SK-N-SH (cell line): ENCODE measurements around the gene TMEM187. TPM values are rescaled to one million over a fixed set of nuclear protein-coding genes. Genes with fewer than 3 reads are reported as not detected.

ENCODE experiments used
- CTCF ChIA-PET: fragments of 300-600, 350-600 bp; formaldehyde crosslinking; extraction: SDS; loops from one replicate; lab custom pipeline; 2021; lab: Yijun Ruan, JAX
- POLR2A ChIA-PET: fragments of 350-600 bp; sonication (Branson Sonifier 250); formaldehyde crosslinking; extraction: SDS; loops from one replicate; lab custom pipeline; 2020; ENCODE audit warnings: antibody characterized with exemption, inconsistent platforms; lab: Yijun Ruan, JAX
- DNase-seq: peaks from one replicate; pipeline ENCODE4 v3.0.0; 2012
- H2AFZ ChIP-seq: fragments of 200-600 bp; sonication (generic); 2 replicates; pipeline ENCODE4 v1.8.1; 2016; ENCODE audit warnings: antibody characterized with exemption, mild to moderate bottlenecking, low read depth
- H3F3A ChIP-seq: fragments of 200-600 bp; sonication (generic); replicated peaks from 2 replicates; pipeline ENCODE3; 2016; ENCODE audit warnings: antibody characterized with exemption, mild to moderate bottlenecking; ENCODE audit not compliant: insufficient read depth
- H3K27ac ChIP-seq, 2 experiments: fragments of 200-500 bp in 1 of 2; fragments of 200-600 bp in 1 of 2; sonication (Bioruptor generic) in 1 of 2; sonication (generic), shearing (Covaris generic) in 1 of 2; 2 replicates each; pipeline versions ENCODE4 v1.5.1 to v1.6.1; 2014 to 2016; ENCODE audit warnings: low read depth in 2 of 2, inconsistent platforms in 1 of 2, low read length in 1 of 2, mild to moderate bottlenecking in 1 of 2, mixed read lengths in 1 of 2
- H3K27me3 ChIP-seq: fragments of 200-600 bp; sonication (generic), shearing (Covaris generic); 2 replicates; pipeline ENCODE4 v1.6.1; 2016; ENCODE audit warnings: mixed run types; ENCODE audit not compliant: insufficient read depth
- H3K36me3 ChIP-seq, 2 experiments: fragments of 200-500 bp in 1 of 2; fragments of 200-600 bp in 1 of 2; sonication (Bioruptor generic) in 1 of 2; sonication (generic) in 1 of 2; replicated peaks in 1 of 2; 2 replicates each; pipeline versions ENCODE3 to v1.5.1; 2014 to 2016; ENCODE audit warnings: low read length in 1 of 2, mild to moderate bottlenecking in 1 of 2; ENCODE audit not compliant: insufficient read depth in 2 of 2, control insufficient read depth in 1 of 2
- H3K4me1 ChIP-seq, 2 experiments: fragments of 200-500 bp in 1 of 2; fragments of 200-600 bp in 1 of 2; sonication (Bioruptor generic) in 1 of 2; sonication (generic), shearing (Covaris generic) in 1 of 2; 2 replicates each; pipeline versions ENCODE4 v1.5.1 to v1.6.1; 2014 to 2016; ENCODE audit warnings: low read depth in 1 of 2, low read length in 1 of 2, mixed run types in 1 of 2; ENCODE audit not compliant: insufficient read depth in 2 of 2, control insufficient read depth in 1 of 2
- H3K4me2 ChIP-seq: fragments of 200-600 bp; sonication (generic), shearing (Covaris generic); 2 replicates; pipeline ENCODE4 v1.6.1; 2017; ENCODE audit warnings: mixed run types
- H3K4me3 ChIP-seq, 2 experiments: fragments of 200-500 bp in 1 of 2; fragments of 200-600 bp in 1 of 2; sonication (Bioruptor generic) in 1 of 2; sonication (generic), shearing (Covaris generic) in 1 of 2; 2 replicates each; pipeline versions ENCODE4 v1.5.1 to v1.8.1; 2014 to 2016; ENCODE audit warnings: low read depth in 2 of 2, inconsistent platforms in 1 of 2, low read length in 1 of 2, mild to moderate bottlenecking in 1 of 2, mixed read lengths in 1 of 2, moderate library complexity in 1 of 2
- H3K79me2 ChIP-seq: fragments of 200-600 bp; sonication (generic); 2 replicates; pipeline ENCODE4 v1.8.1; 2017; ENCODE audit warnings: mild to moderate bottlenecking; ENCODE audit not compliant: insufficient read depth
- H3K9ac ChIP-seq: fragments of 200-600 bp; sonication (generic); 2 replicates; pipeline ENCODE4 v1.6.1; 2017; ENCODE audit warnings: mixed run types
- H3K9me2 ChIP-seq: fragments of 200-600 bp; sonication (generic); 2 replicates; pipeline ENCODE4 v1.6.1; 2017; ENCODE audit warnings: mixed run types
- H3K9me3 ChIP-seq: fragments of 200-600 bp; sonication (generic); 2 replicates; pipeline ENCODE4 v1.6.1; 2017; ENCODE audit warnings: mixed run types, mild to moderate bottlenecking, moderate library complexity
- H4K20me1 ChIP-seq: fragments of 200-600 bp; sonication (generic); 2 replicates; pipeline ENCODE4 v1.6.1; 2017; ENCODE audit warnings: mild to moderate bottlenecking, mixed run types; ENCODE audit not compliant: insufficient read depth
- FOXJ3 ChIP-seq: sonication (generic); formaldehyde crosslinking; IDR thresholded peaks from 2 replicates; pipeline ENCODE4 v1.5.1; 2020; ENCODE audit warnings: mild to moderate bottlenecking, missing genetic modification reagents
- FOXM1 ChIP-seq: IDR thresholded peaks from 2 replicates; pipeline ENCODE4 v1.4.0; 2012; ENCODE audit warnings: low read depth, mild to moderate bottlenecking
- GABPA ChIP-seq: IDR thresholded peaks from 2 replicates; pipeline ENCODE4 v1.4.0; 2012; ENCODE audit warnings: low read depth, mild to moderate bottlenecking
- JUND ChIP-seq: IDR thresholded peaks from 2 replicates; pipeline ENCODE4 v1.4.0; 2012
- NFIC ChIP-seq: IDR thresholded peaks from 2 replicates; pipeline ENCODE4 v1.4.0; 2012; ENCODE audit warnings: borderline replicate concordance
- NRF1 ChIP-seq: IDR thresholded peaks from 2 replicates; pipeline ENCODE4 v1.6.1; 2012; ENCODE audit warnings: low read depth, mild to moderate bottlenecking, low read length
- POLR2AphosphoS5 ChIP-seq: IDR thresholded peaks from 2 replicates; pipeline ENCODE4 v1.6.1; 2012; ENCODE audit warnings: low read depth, low read length
- REST ChIP-seq: IDR thresholded peaks from 2 replicates; pipeline ENCODE4 v1.6.1; 2012; ENCODE audit warnings: mild to moderate bottlenecking, low read depth, low read length, moderate library complexity
- SIN3A ChIP-seq: IDR thresholded peaks from 2 replicates; pipeline ENCODE4 v1.6.1; 2012; ENCODE audit warnings: low read depth, mild to moderate bottlenecking, low read length, moderate library complexity, borderline replicate concordance
- SMC3 ChIP-seq: IDR thresholded peaks from 2 replicates; pipeline ENCODE4 v1.6.1; 2012; ENCODE audit warnings: low read depth, low read length, improper control_type of control experiment
- USF1 ChIP-seq: IDR thresholded peaks from 2 replicates; pipeline ENCODE4 v1.4.0; 2012; ENCODE audit warnings: low read depth, borderline replicate concordance
- WGBS: methylation state at CpG from one replicate; pipeline ENCODE4 v1.1.6; 2017; ENCODE audit warnings: low lambda C conversion rate; 5-methylcytosine and 5-hydroxymethylcytosine counted together
- polyA plus RNA-seq, 3 experiments: library from polyadenylated mRNA; depleted of rRNA; stranded (reverse); fragments of >200 nt; gene quantifications; 2 replicates each; pipeline ENCODE4 v1.2.3, GENCODE V29; 2012
- TF ChIP-seq, protein P1 (sequence below): fragments of 200-600 bp; sonication (generic); IDR thresholded peaks from 2 replicates; pipeline ENCODE4 v1.6.1; 2017; ENCODE audit warnings: antibody characterized with exemption, mild to moderate bottlenecking, moderate library complexity

The TMEM187 gene
- polyA plus RNA-seq, 1 of the 3 experiments (the other 2 are of a cell fraction): 10.9 TPM

DNA sequence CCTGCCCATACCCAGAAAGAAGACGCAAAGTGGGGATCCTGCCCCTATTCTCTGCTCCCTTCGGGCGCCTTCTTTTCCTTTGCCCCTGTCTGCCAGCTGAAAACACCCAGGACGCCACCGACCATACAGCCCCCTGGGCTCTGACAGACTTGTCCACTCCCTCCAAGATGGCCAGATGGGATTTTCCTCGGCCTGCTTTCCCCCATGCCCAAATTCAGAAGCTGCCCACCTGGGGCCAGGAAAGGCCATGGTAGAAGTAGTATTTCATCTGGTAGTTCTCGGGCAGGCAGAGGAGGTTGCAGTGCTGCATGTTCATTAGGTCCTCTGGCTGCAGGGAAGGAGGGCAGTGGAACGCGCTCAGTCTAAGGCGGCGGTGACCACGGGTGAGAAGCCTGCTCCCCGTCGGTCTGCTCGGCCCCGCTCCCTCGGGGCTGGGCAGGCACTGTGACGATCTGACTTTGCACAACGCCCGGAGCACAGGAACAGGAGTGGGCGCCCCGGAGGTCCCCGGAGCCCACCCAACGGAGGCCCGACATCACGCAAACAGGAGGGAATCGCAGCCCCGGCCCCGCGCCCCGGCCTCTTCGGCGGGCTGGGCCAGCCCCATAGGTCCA lies 38.3 kb upstream of the TMEM187 start:
- Histone ChIP-seq H4K20me1 (peaks cover 29% of the 10 kb centered on the region), H3K27ac (peak overlapping the region; percentile 25 to 47; a peak in 2 of 4 replicates), H3F3A (peaks cover 2% of the 10 kb centered on the region), H3K4me2 (peak overlapping the region; percentile 98), H3K36me3 (peaks cover 12 to 32% of the 10 kb centered on the region in 2 experiments), H3K79me2 (peaks cover 35% of the 10 kb centered on the region), H3K4me3 (peak overlapping the region; percentile 78 to 89), H3K27me3 (peaks cover 4% of the 10 kb centered on the region; the same call in 1 of the 2 replicates), H3K9me2 (no peaks in the 10 kb centered on the region), H3K4me1 (peaks cover 10 to 19% of the 10 kb centered on the region in 2 experiments; a peak in 2 of 4 replicates), H2AFZ (peak overlapping the region; percentile 51; the same call in 1 of the 2 replicates), H3K9me3 (no peaks in the 10 kb centered on the region), H3K9ac (peak overlapping the region; percentile 84)
- POLR2A ChIA-PET: interaction anchor here (1.0 to 1.4 kb wide), 5 partner anchors 10 to 132 kb away, joined by 3 to 6 read pairs (median 3); no protein-coding TSS in a partner anchor
- TF ChIP-seq, protein P1, sequence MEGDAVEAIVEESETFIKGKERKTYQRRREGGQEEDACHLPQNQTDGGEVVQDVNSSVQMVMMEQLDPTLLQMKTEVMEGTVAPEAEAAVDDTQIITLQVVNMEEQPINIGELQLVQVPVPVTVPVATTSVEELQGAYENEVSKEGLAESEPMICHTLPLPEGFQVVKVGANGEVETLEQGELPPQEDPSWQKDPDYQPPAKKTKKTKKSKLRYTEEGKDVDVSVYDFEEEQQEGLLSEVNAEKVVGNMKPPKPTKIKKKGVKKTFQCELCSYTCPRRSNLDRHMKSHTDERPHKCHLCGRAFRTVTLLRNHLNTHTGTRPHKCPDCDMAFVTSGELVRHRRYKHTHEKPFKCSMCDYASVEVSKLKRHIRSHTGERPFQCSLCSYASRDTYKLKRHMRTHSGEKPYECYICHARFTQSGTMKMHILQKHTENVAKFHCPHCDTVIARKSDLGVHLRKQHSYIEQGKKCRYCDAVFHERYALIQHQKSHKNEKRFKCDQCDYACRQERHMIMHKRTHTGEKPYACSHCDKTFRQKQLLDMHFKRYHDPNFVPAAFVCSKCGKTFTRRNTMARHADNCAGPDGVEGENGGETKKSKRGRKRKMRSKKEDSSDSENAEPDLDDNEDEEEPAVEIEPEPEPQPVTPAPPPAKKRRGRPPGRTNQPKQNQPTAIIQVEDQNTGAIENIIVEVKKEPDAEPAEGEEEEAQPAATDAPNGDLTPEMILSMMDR: no peak
- TF ChIP-seq FOXM1 (no peak), REST (no peak), USF1 (no peak), JUND (no peak), FOXJ3 (no peak)
- CTCF ChIA-PET: interaction anchor here (1.4 to 16.7 kb wide), 4 partner anchors 11 to 170 kb away, joined by 4 to 271 read pairs (median 18); partner anchors contain the start of genes PLXNB3 and RENBP
- no peak for DNase-seq
- 14% methylated on average over 5 of the region's 33 CpGs for WGBS

DNA sequence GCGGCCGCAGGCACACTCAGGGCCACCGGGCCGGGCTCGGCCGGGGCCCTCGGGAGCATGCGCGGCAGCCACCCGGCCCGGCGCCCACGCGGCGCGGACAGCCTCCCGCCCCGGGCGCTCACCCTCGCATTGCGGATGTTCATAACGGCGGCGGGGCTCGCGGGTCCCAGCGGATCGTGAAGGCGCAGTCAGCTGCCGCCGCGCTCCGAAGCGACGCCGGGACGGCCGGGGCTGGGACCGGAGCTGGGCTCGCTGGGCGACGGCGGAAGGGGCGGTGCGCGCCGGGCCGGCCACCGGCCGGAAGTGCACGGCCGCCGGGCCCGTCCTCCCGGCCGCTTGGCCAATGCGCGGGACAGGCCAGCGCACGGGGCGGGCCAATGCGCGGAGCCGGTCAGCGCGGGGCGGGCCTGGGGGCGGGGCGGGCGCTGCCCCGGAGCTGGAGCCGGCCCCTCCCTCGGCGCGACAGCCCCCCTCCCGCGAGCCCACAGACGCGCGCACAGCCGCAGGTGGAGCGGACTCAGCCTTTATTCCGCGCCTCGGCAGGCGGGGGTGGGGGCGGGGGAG lies 37.7 kb upstream of the TMEM187 start, which contains the start of gene NAA10:
Gene NAA10, minus strand, starts transcription at position 276 of the 564 bp plus-strand sequence. Its CDS starts 133 bp downstream, at position 143.
- TF ChIP-seq GABPA: peak; percentile 77
- no peak for TF ChIP-seq NFIC
- TF ChIP-seq SMC3: no peak
- TF ChIP-seq NRF1: peak; percentile 65
- TF ChIP-seq SIN3A: 0 out of 2 replicates have a peak, but pooled peaks have one; percentile 13
- 0 out of 2 replicates have a peak, but pooled peaks have one; percentile 19 for TF ChIP-seq POLR2AphosphoS5
- TF ChIP-seq, all 33 proteins: peak for 4
- DNase-seq: peak; percentile 98
- H3K36me3 ChIP-seq: peaks cover 12 to 28% of the 10 kb centered on the region in 2 experiments
- WGBS: 0% methylated on average over 2 of the region's 87 CpGs
- H3K9ac ChIP-seq: peak within 1 kb of the TSS; percentile 84
- ChIA-PET POLR2A (interaction anchor here (1.0 to 1.4 kb wide), 5 partner anchors 10 to 133 kb away, joined by 3 to 6 read pairs (median 3); no protein-coding TSS in a partner anchor), CTCF (interaction anchor here (1.3 to 16.7 kb wide), 4 partner anchors 11 to 171 kb away, joined by 3 to 271 read pairs (median 18); partner anchors contain the start of genes PLXNB3 and RENBP)
- no peaks in the 10 kb centered on the region for H3K9me2 ChIP-seq
- H3K27me3 ChIP-seq: peaks cover 4% of the 10 kb centered on the region; the same call in 1 of the 2 replicates
- peaks cover 10 to 13% of the 10 kb centered on the region in 2 experiments; a peak in 2 of 4 replicates for H3K4me1 ChIP-seq
- H2AFZ ChIP-seq: peak within 1 kb of the TSS; percentile 86; the same call in 1 of the 2 replicates
- peak within 1 kb of the TSS; percentile 98 for H3K4me2 ChIP-seq
- H4K20me1 ChIP-seq: peaks cover 24% of the 10 kb centered on the region
- peak within 1 kb of the TSS; percentile 25 to 47; a peak in 2 of 4 replicates for H3K27ac ChIP-seq
- H3K4me3 ChIP-seq: peak within 1 kb of the TSS; percentile 78 to 89
- no peaks in the 10 kb centered on the region for H3K9me3 ChIP-seq
- peaks cover 35% of the 10 kb centered on the region for H3K79me2 ChIP-seq
- no peaks in the 10 kb centered on the region for H3F3A ChIP-seq
